Endodermal cell (in vitro differentiated cells): ENCODE results near the gene ELF5. TPM values are rescaled to one million over a fixed set of nuclear protein-coding genes. Genes with fewer than 3 reads are reported as not detected.

Experiments
- DNase-seq: peaks from one replicate; pipeline ENCODE4 v3.0.0-alpha.2; 2017
- H3K27ac ChIP-seq: 2 replicates; pipeline ENCODE4 v1.5.1; 2013; ENCODE audit warnings: mild to moderate bottlenecking, low read depth, low read length, moderate library complexity
- H3K27me3 ChIP-seq: 2 replicates; pipeline ENCODE4 v1.6.1; 2013; ENCODE audit warnings: mild to moderate bottlenecking, low read length, moderate library complexity; ENCODE audit not compliant: insufficient read depth, control insufficient read depth, poor library complexity, severe bottlenecking
- H3K36me3 ChIP-seq: 2 replicates; pipeline ENCODE4 v1.7.0; 2013; ENCODE audit warnings: mild to moderate bottlenecking, low read length, moderate library complexity; ENCODE audit not compliant: control insufficient read depth, insufficient read depth
- H3K4me1 ChIP-seq: one replicate; pipeline ENCODE4 v1.7.0; 2013; ENCODE audit warnings: low read length; ENCODE audit not compliant: control insufficient read depth, insufficient read depth
- H3K4me3 ChIP-seq: 2 replicates; pipeline ENCODE4 v1.5.1; 2013; ENCODE audit warnings: mild to moderate bottlenecking, low read length, moderate library complexity
- H3K9ac ChIP-seq: 2 replicates; pipeline ENCODE4 v1.6.1; 2013; ENCODE audit warnings: mild to moderate bottlenecking, low read length, moderate library complexity; ENCODE audit not compliant: poor library complexity, severe bottlenecking; ENCODE audit errors: extremely low read depth
- H3K9me3 ChIP-seq: 2 replicates; pipeline ENCODE4 v1.6.1; 2013; ENCODE audit warnings: mild to moderate bottlenecking, low read length, moderate library complexity; ENCODE audit not compliant: control insufficient read depth
- H3K27ac Mint-ChIP-seq: 2 replicates; pipeline ENCODE4 v1.8.0; 2020; ENCODE audit warnings: mixed read lengths
- H3K27me3 Mint-ChIP-seq: 2 replicates; pipeline ENCODE4 v1.8.0; 2021; ENCODE audit warnings: mild to moderate bottlenecking, mixed read lengths; ENCODE audit not compliant: insufficient read depth
- H3K36me3 Mint-ChIP-seq: 2 replicates; pipeline ENCODE4 v1.8.0; 2020; ENCODE audit warnings: low read depth, mixed read lengths
- H3K4me1 Mint-ChIP-seq: 2 replicates; pipeline ENCODE4 v1.8.0; 2020; ENCODE audit warnings: mixed read lengths
- H3K4me3 Mint-ChIP-seq: 2 replicates; pipeline ENCODE4 v1.8.0; 2020; ENCODE audit warnings: mild to moderate bottlenecking, moderate library complexity, mixed read lengths
- H3K9me3 Mint-ChIP-seq: 2 replicates; pipeline ENCODE4 v1.8.0; 2020; ENCODE audit warnings: mild to moderate bottlenecking, mixed read lengths
- CTCF ChIP-seq: fragments of 200-600 bp; sonication (generic); conservative IDR thresholded peaks from 2 replicates; pipeline ENCODE4 v1.5.0; 2021; ENCODE audit warnings: antibody characterized with exemption, mild to moderate bottlenecking
- WGBS, 2 experiments: methylation state at CpG; one replicate each; pipeline versions ENCODE4 v1.1.5 to v1.1.7; 2013; ENCODE audit warnings: missing lambda C conversion rate in 2 of 2, mixed read lengths in 1 of 2; ENCODE audit not compliant: insufficient coverage in 1 of 2, insufficient read length in 1 of 2; 5-methylcytosine and 5-hydroxymethylcytosine counted together
- total RNA-seq, 2 donors: library from RNA; stranded (reverse); fragmentation: NEBNext Ultra II Directional in 1 of 2; extraction: Animal tissue kit (Norgen Biotek cat#: 25700) in 1 of 2; gene quantifications; 2 replicates in 1 of 2; 3 replicates in 1 of 2; pipeline ENCODE4 v1.2.1, GENCODE V29; 2021

Gene ELF5
- total RNA-seq, 2 donors from 2014 or later, result not detected

- no peak overlapping the region for H3K4me3 Mint-ChIP-seq
- no peaks in the 10 kb centered on the region for H3K36me3 ChIP-seq
- no peak overlapping the region for H3K27ac ChIP-seq
- no peak for TF ChIP-seq CTCF
- DNase-seq, result peak; percentile 16
- H3K36me3 Mint-ChIP-seq, result no peaks in the 10 kb centered on the region
- H3K27ac Mint-ChIP-seq, result no peak overlapping the region
- H3K9ac ChIP-seq, result no peak overlapping the region
- no peaks in the 10 kb centered on the region for H3K9me3 ChIP-seq
- H3K4me1 ChIP-seq, result no peaks in the 10 kb centered on the region
- peaks cover 1% of the 10 kb centered on the region for H3K27me3 Mint-ChIP-seq
- peaks cover 8% of the 10 kb centered on the region for H3K4me1 Mint-ChIP-seq
- H3K9me3 Mint-ChIP-seq, result no peaks in the 10 kb centered on the region
- H3K27me3 ChIP-seq, result peaks cover 7% of the 10 kb centered on the region
- H3K4me3 ChIP-seq, result no peak overlapping the region
Measured at GRCh38 chr11:34542089-34542488, 28.5 kb upstream of the ELF5 start.

DNA sequence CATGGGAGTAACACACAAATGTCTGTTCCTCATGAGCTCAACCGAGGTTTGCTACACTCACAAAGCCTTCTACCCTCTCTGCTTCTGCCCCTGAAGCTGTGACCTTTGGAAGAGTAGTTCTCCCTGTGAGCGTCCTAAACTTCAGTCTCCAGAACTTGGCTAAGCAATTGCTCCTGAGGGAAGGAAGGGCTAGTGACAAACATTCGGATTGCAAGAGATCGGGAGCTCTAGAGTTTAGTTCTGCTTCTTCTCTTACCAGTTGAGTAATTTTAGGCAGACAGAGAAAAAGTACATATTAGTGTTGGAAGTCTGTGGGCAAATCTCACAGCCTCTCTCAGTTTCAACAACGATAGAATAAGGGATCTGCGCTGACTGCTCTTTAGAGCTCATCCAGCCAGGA lies 27.3 kb upstream of the ELF5 start:
- Mint-ChIP-seq H3K4me3 (no peak overlapping the region), H3K27ac (no peak overlapping the region), H3K4me1 (peaks cover 8% of the 10 kb centered on the region), H3K27me3 (peaks cover 3% of the 10 kb centered on the region), H3K36me3 (no peaks in the 10 kb centered on the region), H3K9me3 (no peaks in the 10 kb centered on the region)
- Histone ChIP-seq H3K9me3 (no peaks in the 10 kb centered on the region), H3K4me1 (no peaks in the 10 kb centered on the region), H3K27me3 (peaks cover 7% of the 10 kb centered on the region), H3K9ac (no peak overlapping the region), H3K36me3 (no peaks in the 10 kb centered on the region), H3K4me3 (no peak overlapping the region), H3K27ac (no peak overlapping the region)
- no peak for TF ChIP-seq CTCF
- DNase-seq, result peak; percentile 9
- WGBS, 2 experiments, result 91 to 93% methylated on average over 5 to 6 of the region's 6 CpGs

DNA sequence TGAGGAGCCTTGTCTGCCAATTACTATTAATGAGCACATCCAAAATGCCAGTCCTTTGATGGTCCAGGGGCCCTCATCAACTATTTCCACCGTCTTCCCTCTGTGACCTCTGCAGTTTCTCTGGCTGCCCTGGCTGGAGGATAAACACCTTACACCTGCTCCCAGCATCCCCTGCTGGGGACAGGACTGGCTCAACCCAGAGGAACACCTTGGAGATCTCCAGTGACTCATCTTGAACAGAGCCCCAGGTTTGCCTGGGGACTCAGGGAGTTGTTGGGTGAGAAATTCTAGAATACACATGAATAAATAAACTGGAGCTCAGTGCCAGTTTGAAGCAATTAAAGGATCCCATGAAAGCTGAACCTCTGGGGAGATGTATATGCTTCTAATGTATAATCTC lies 24.0 kb upstream of the ELF5 start:
- WGBS, 2 experiments, result 93 to 100% methylated on average over 1 of the region's 1 CpG
- no peak overlapping the region for H3K9ac ChIP-seq
- H3K27me3 Mint-ChIP-seq, result peaks cover 11% of the 10 kb centered on the region
- H3K4me3 Mint-ChIP-seq, result no peak overlapping the region
- no peak overlapping the region for H3K27ac Mint-ChIP-seq
- H3K9me3 Mint-ChIP-seq, result peaks cover 3% of the 10 kb centered on the region
- peaks cover 8% of the 10 kb centered on the region for H3K4me1 Mint-ChIP-seq
- H3K36me3 ChIP-seq, result no peaks in the 10 kb centered on the region
- H3K4me3 ChIP-seq, result no peak overlapping the region
- no peaks in the 10 kb centered on the region for H3K4me1 ChIP-seq
- H3K36me3 Mint-ChIP-seq, result no peaks in the 10 kb centered on the region
- H3K27me3 ChIP-seq, result peaks cover 7% of the 10 kb centered on the region
- DNase-seq, result peak; percentile 38
- H3K9me3 ChIP-seq, result no peaks in the 10 kb centered on the region
- no peak overlapping the region for H3K27ac ChIP-seq
- no peak for TF ChIP-seq CTCF
